Fibroblast of lung (primary cell): ENCODE results near the gene GRAMD2A. TPM values are rescaled to one million over a fixed set of nuclear protein-coding genes. Genes with fewer than 3 reads are reported as not detected.

Experiments used
- DNase-seq, 2 donors: peaks; one replicate each; pipeline versions ENCODE4 v3.0.0 to v3.0.0-alpha.2; 2010; ENCODE audit warnings: low read depth in 2 of 2
- H2AFZ ChIP-seq: 2 replicates; pipeline ENCODE4 v1.5.1; 2012; ENCODE audit warnings: low read length, control low read depth, inconsistent platforms
- H3K27ac ChIP-seq: 2 replicates; pipeline ENCODE4 v1.5.1; 2011; ENCODE audit warnings: low read length, control low read depth; ENCODE audit not compliant: insufficient read depth
- H3K27me3 ChIP-seq: 2 replicates; pipeline ENCODE4 v1.5.1; 2011; ENCODE audit warnings: mild to moderate bottlenecking, low read length; ENCODE audit not compliant: control insufficient read depth, insufficient read depth
- H3K36me3 ChIP-seq: 2 replicates; pipeline ENCODE4 v1.5.1; 2011; ENCODE audit warnings: low read length; ENCODE audit not compliant: control insufficient read depth, insufficient read depth
- H3K4me1 ChIP-seq: 2 replicates; pipeline ENCODE4 v1.5.1; 2011; ENCODE audit warnings: low read length; ENCODE audit not compliant: control insufficient read depth, insufficient read depth; ENCODE audit errors: extremely low read depth
- H3K4me2 ChIP-seq: 2 replicates; pipeline ENCODE4 v1.5.1; 2011; ENCODE audit warnings: low read length, control low read depth; ENCODE audit not compliant: insufficient read depth; ENCODE audit errors: extremely low read depth
- H3K4me3 ChIP-seq, 4 experiments: fragments of 200-600 bp in 1 of 4; sonication (generic) in 1 of 4; replicated peaks in 1 of 4; 2 replicates each; pipeline ENCODE4 v1.5.1; 2011 to 2016; ENCODE audit warnings: low read length in 4 of 4, low read depth in 3 of 4, mild to moderate bottlenecking in 3 of 4, control low read depth in 2 of 4, inconsistent platforms in 1 of 4, mixed read lengths in 1 of 4; ENCODE audit not compliant: insufficient read depth in 1 of 4; ENCODE audit errors: control extremely low read depth in 1 of 4
- H3K79me2 ChIP-seq: 2 replicates; pipeline ENCODE4 v1.5.1; 2012; ENCODE audit warnings: mild to moderate bottlenecking, low read length, inconsistent platforms; ENCODE audit not compliant: control insufficient read depth, insufficient read depth
- H3K9ac ChIP-seq: 2 replicates; pipeline ENCODE4 v1.5.1; 2011; ENCODE audit warnings: mild to moderate bottlenecking, low read length, control low read depth; ENCODE audit not compliant: insufficient read depth
- H3K9me3 ChIP-seq: 2 replicates; pipeline ENCODE4 v1.5.1; 2012; ENCODE audit warnings: low read depth, low read length; ENCODE audit not compliant: control insufficient read depth, insufficient read depth
- H4K20me1 ChIP-seq: 2 replicates; pipeline ENCODE4 v1.5.1; 2011; ENCODE audit warnings: low read length; ENCODE audit not compliant: control insufficient read depth, insufficient read depth; ENCODE audit errors: extremely low read depth
- EZH2 ChIP-seq: IDR thresholded peaks from 2 replicates; pipeline ENCODE4 v1.5.1; 2012; ENCODE audit warnings: low read length, control low read depth, mild to moderate bottlenecking; ENCODE audit errors: missing control alignments
- polyA plus RNA-seq, 2 donors: library from polyadenylated mRNA; depleted of rRNA in 1 of 2; stranded (reverse) in 1 of 2; unstranded in 1 of 2; fragments of >200 nt; gene quantifications; 2 replicates each; pipeline ENCODE4 v1.2.1, GENCODE V29; 2011 to 2012; ENCODE audit warnings: missing spikeins in 1 of 2
- total RNA-seq: library from RNA; depleted of rRNA; stranded (reverse); fragments of >200 nt; gene quantifications from 2 replicates; pipeline ENCODE4 v1.2.1, GENCODE V29; 2014
- TF ChIP-seq, protein P1 (sequence below), 2 donors: IDR thresholded peaks in 1 of 2; conservative IDR thresholded peaks in 1 of 2; 1 replicate in 1 of 2; 2 replicates in 1 of 2; pipeline ENCODE4 v1.5.1; 2011 to 2012; ENCODE audit warnings: low read length in 2 of 2, control low read depth in 1 of 2, inconsistent platforms in 1 of 2, low read depth in 1 of 2, mild to moderate bottlenecking in 1 of 2

GRAMD2A gene
- total and polyA plus RNA-seq, 2 donors (not counting 1 experiment from before 2014, with no cell fraction given), result 0.15 to 0.83 TPM

DNA sequence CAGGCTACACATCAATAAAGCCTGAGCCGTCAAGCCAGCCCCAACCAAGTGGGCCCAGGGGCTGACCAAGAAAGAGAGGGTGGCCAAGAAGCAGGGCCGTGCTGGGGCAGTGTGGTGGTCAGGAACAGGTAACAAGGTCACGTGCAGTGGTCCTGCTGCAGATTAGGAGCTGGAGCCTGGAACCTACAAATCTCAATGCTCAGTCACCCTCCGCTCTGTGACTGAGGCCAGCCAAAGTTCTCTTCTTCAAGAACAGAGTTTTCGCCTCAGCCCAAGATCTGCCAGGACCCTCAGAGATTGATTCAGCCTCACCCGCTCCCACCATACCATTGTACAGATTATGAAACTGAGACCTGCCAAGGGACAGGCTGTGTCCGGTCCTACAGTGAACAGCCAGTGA lies 26.9 kb downstream of the GRAMD2A start:
- Histone ChIP-seq H3K9ac (no peak overlapping the region), H3K4me3 (no peak overlapping the region), H3K36me3 (no peaks in the 10 kb centered on the region), H3K9me3 (no peaks in the 10 kb centered on the region), H2AFZ (no peak overlapping the region), H4K20me1 (no peaks in the 10 kb centered on the region), H3K4me2 (no peak overlapping the region), H3K4me1 (no peaks in the 10 kb centered on the region), H3K27ac (no peak overlapping the region), H3K79me2 (no peaks in the 10 kb centered on the region), H3K27me3 (peaks cover 7% of the 10 kb centered on the region)
- TF ChIP-seq, protein P1, sequence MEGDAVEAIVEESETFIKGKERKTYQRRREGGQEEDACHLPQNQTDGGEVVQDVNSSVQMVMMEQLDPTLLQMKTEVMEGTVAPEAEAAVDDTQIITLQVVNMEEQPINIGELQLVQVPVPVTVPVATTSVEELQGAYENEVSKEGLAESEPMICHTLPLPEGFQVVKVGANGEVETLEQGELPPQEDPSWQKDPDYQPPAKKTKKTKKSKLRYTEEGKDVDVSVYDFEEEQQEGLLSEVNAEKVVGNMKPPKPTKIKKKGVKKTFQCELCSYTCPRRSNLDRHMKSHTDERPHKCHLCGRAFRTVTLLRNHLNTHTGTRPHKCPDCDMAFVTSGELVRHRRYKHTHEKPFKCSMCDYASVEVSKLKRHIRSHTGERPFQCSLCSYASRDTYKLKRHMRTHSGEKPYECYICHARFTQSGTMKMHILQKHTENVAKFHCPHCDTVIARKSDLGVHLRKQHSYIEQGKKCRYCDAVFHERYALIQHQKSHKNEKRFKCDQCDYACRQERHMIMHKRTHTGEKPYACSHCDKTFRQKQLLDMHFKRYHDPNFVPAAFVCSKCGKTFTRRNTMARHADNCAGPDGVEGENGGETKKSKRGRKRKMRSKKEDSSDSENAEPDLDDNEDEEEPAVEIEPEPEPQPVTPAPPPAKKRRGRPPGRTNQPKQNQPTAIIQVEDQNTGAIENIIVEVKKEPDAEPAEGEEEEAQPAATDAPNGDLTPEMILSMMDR (conservative IDR thresholded peaks at IDR 0.05 in 1 of 2, IDR thresholded peaks at IDR 0.05 in 1 of 2; ENCODE audit: low read depth in 1 of 2, low read length in 2 of 2), result no peak
- TF ChIP-seq EZH2, result no peak
- DNase-seq, result no peak

DNA sequence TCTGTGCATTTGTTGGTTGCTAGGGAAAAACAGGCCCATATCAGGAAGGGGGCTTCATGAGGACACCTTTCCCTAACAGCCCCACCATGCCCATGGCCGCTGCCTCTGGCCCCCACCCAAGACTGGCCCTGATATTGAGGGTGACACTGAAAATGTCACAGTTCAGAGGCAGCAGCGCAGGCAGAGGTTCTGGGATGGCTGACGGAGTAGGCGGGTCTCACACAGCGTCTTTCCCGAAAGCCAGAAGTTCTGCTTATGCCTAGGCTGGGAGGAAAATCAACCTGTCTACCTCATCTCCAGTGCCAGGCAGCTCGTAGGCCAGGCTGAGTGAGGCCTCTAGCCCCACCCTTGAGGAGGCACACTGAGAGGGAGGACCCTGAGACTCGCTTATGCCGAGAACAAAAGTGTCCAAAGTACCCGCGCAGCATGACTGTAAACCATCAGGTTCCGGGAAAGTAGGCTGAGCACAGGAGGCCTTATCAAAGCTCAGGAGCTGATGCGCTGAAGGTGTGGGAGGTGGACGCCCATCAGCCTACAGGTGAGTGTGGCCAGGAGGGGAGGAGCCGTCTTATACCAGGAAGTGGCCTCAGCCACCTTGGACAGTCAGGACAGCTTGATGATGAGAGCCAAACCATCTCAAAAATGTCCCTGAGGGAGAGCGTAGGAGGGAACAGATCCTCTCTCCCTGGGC lies 27.5 kb downstream of the GRAMD2A start:
- no peak overlapping the region for H3K4me2 ChIP-seq

DNA sequence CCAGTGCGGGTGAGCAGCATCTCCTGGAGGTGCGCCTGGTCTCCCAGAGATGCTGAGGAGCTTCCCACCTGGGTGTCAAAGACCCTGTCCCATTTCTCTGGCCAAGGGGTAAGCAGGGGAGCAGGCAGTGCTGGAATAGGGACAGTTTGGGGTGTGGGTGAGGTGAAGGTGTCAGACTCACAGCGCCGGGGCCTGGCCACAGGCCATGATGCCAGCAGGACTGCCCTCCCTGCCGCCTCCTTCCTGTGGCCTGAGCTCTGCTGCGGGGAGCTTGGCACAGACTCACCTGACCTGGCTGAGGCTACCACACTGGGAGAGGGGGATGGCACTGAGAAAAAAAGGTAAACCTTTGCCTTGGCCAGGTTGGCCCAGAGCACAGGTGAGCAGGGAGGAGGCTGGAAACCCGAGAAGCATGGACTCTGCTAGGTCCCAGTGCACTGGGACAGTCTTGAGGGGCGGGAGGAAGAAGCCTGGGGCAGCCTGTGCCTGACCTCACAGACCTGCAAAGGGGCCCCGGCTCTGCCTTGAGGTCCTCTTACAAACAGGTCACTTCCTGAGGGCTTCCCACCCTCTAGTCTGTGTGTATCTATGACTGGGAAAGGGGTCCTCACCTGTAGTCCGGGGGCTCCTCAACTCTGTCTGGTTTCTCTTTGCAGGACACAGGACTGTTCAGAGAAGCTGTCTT lies 28.2 kb downstream of the GRAMD2A start:
- Histone ChIP-seq H3K27me3 (peaks cover 2% of the 10 kb centered on the region), H3K4me1 (no peaks in the 10 kb centered on the region), H3K4me2 (no peak overlapping the region), H4K20me1 (no peaks in the 10 kb centered on the region), H3K9me3 (no peaks in the 10 kb centered on the region), H3K27ac (no peak overlapping the region), H2AFZ (no peak overlapping the region), H3K4me3 (no peak overlapping the region), H3K36me3 (no peaks in the 10 kb centered on the region), H3K9ac (no peak overlapping the region), H3K79me2 (no peaks in the 10 kb centered on the region)
- no peak for DNase-seq
- TF ChIP-seq EZH2, result no peak
- TF ChIP-seq, protein P1 (conservative IDR thresholded peaks at IDR 0.05 in 1 of 2, IDR thresholded peaks at IDR 0.05 in 1 of 2; ENCODE audit: low read depth in 1 of 2, low read length in 2 of 2), result no peak

More for the DNA sequence above, 27.5 kb downstream of the GRAMD2A start:
- Histone ChIP-seq H3K9me3 (no peaks in the 10 kb centered on the region), H3K36me3 (no peaks in the 10 kb centered on the region), H4K20me1 (no peaks in the 10 kb centered on the region), H3K4me1 (no peaks in the 10 kb centered on the region), H3K79me2 (no peaks in the 10 kb centered on the region), H3K9ac (no peak overlapping the region), H3K27ac (no peak overlapping the region), H2AFZ (no peak overlapping the region), H3K27me3 (peaks cover 3% of the 10 kb centered on the region), H3K4me3 (no peak overlapping the region)
- DNase-seq, result no peak
- no peak for TF ChIP-seq EZH2
- TF ChIP-seq, protein P1 (conservative IDR thresholded peaks at IDR 0.05 in 1 of 2, IDR thresholded peaks at IDR 0.05 in 1 of 2; ENCODE audit: low read depth in 1 of 2, low read length in 2 of 2), result no peak
